ENCODE data around the gene PPARG.

- TF ChIP-seq CTCF (IDR thresholded peaks at IDR 0.05; ENCODE audit: low read depth, low read length, poor library complexity, severe bottlenecking) (no peak), EZH2phosphoT487 (IDR thresholded peaks at IDR 0.05; ENCODE audit: borderline replicate concordance, low read length) (no peak)
Observed at GRCh38 chr3:12286927-12287726, 1.7 kb upstream of the PPARG start.

Data from DOHH2 (cell line).